ENCODE results near the gene LRRN2. TPM values are rescaled to one million over a fixed set of nuclear protein-coding genes. Genes with fewer than 3 reads are reported as not detected.

Gene LRRN2
- total and polyA plus RNA-seq, 2 donors (not counting 3 experiments of a cell fraction or from before 2014, with no cell fraction given) = not detected

DNA sequence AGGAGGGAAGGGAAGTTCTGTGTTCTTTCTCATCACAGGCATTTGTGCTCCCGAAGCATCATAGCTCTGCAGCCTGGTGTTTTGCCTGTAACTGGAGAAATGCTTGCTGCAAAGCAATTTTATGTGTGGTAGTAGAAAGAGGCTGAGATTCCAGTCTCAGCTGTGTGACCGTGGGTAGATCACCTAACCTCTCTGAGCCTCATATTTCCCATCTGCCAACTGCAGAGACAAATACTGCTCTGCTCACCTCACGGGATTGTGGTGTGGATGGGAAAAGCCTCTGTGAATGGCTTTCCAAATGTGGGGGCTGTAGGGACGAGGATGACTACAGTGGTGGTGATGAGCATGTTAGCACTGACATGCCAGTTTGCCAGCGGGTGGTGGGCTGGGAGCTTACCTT is 85.3 kb downstream of the LRRN2 start:
- H3K27ac ChIP-seq (ENCODE audit: insufficient read depth, low read depth, low read length) = no peak overlapping the region
- no peak overlapping the region for H3K4me2 ChIP-seq (ENCODE audit: insufficient read depth, low read length)
- DNase-seq (ENCODE audit: low read depth, low spot score) (no peak), FAIRE-seq (no peak)
- H3K4me1 ChIP-seq (ENCODE audit: control insufficient read depth, extremely low read depth, insufficient read depth, low read length) = no peaks in the 10 kb centered on the region
- dilution Hi-C loops (cut with MboI; ENCODE audit: extremely low pct_ligation_motif_present, low sequenced_read_pairs) = no loop called here
- H3K9ac ChIP-seq (replicated peaks; ENCODE audit: extremely low read depth, insufficient read depth, low read length) = no peak overlapping the region
- intact Hi-C loops (cut with micrococcal nuclease) = no loop called here
- H3K4me3 ChIP-seq (replicated peaks in 1 of 3; ENCODE audit: insufficient read depth in 1 of 3, low read depth in 1 of 3, low read length in 3 of 3) = no peak overlapping the region
- no peak overlapping the region for H2AFZ ChIP-seq (ENCODE audit: low read depth, low read length)
- no peaks in the 10 kb centered on the region for H3K9me3 ChIP-seq (replicated peaks; ENCODE audit: control insufficient read depth, insufficient read depth, low read length)
- no peaks in the 10 kb centered on the region for H3K36me3 ChIP-seq (ENCODE audit: control insufficient read depth in 2 of 2, extremely low read depth in 1 of 2, insufficient read depth in 2 of 2, low read length in 2 of 2)
- H3K9me1 ChIP-seq (replicated peaks; ENCODE audit: control insufficient read depth, extremely low read depth, insufficient read depth, low read length) = no peaks in the 10 kb centered on the region
- ChIA-PET POLR2A (no interaction called here), CTCF (no interaction called here)
- TF ChIP-seq, protein P1, sequence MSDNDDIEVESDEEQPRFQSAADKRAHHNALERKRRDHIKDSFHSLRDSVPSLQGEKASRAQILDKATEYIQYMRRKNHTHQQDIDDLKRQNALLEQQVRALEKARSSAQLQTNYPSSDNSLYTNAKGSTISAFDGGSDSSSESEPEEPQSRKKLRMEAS (IDR thresholded peaks at IDR 0.05; ENCODE audit: insufficient read depth, insufficient read length) = no peak
- no peak for TF ChIP-seq GATA2 (IDR thresholded peaks at IDR 0.05; ENCODE audit: insufficient read depth, insufficient read length, low read depth, low read length)
- no peak for TF ChIP-seq POLR2AphosphoS5 (IDR thresholded peaks at IDR 0.05; ENCODE audit: insufficient read depth, low read depth, low read length)
- TF ChIP-seq POLR2A (IDR thresholded peaks at IDR 0.05; ENCODE audit: low read depth, low read length) = no peak
- no peak for TF ChIP-seq CTCF (IDR thresholded peaks at IDR 0.05; ENCODE audit: extremely low read depth in 1 of 2, insufficient read depth in 1 of 2, low read depth in 1 of 2, low read length in 2 of 2)
- no peak for TF ChIP-seq FOS (IDR thresholded peaks at IDR 0.05; ENCODE audit: borderline replicate concordance, insufficient read depth, low read length)
- TF ChIP-seq JUN (IDR thresholded peaks at IDR 0.05; ENCODE audit: borderline replicate concordance, insufficient read depth, insufficient read length, low read depth) = no peak
- TF ChIP-seq MYC (IDR thresholded peaks at IDR 0.05; ENCODE audit: low read depth, low read length) = no peak
- no peak for TF ChIP-seq EZH2 (IDR thresholded peaks at IDR 0.05; ENCODE audit: borderline replicate concordance, low read depth, low read length, severe bottlenecking)
- H3K79me2 ChIP-seq (ENCODE audit: control insufficient read depth, insufficient read depth, low read length) = no peaks in the 10 kb centered on the region
- BruUV-seq (replicated peaks) = no TSS peak
- H3K27me3 ChIP-seq (ENCODE audit: control insufficient read depth in 2 of 2, insufficient read depth in 2 of 2, low read length in 2 of 2) = peaks cover 16 to 27% of the 10 kb centered on the region in 2 experiments
- no peaks in the 10 kb centered on the region for H4K20me1 ChIP-seq (replicated peaks; ENCODE audit: control insufficient read depth, extremely low read depth, insufficient read depth, low read length)
